ENCODE data around the gene TTC7B. TPM values are rescaled to one million over a fixed set of nuclear protein-coding genes. Genes with fewer than 3 reads are reported as not detected.

TTC7B gene
- total and polyA plus RNA-seq, 2 experiments from 2014 or later = 5.2 to 28.2 TPM

GRCh38 chr14:90739318-90740068 lies 76.7 kb downstream of the TTC7B start:
- 43 to 48% methylated on average over 6 of the region's 6 CpGs for WGBS, 2 experiments (ENCODE audit: low coverage in 1 of 2, low lambda C conversion rate in 2 of 2, missing lambda C conversion rate in 2 of 2)
- in situ Hi-C loops (cut with MboI) = no loop called here
- no peaks in the 10 kb centered on the region for H3K9me2 ChIP-seq (ENCODE audit: insufficient read depth)
- no peaks in the 10 kb centered on the region for H3K4me1 ChIP-seq (ENCODE audit: insufficient read depth)
- TF ChIP-seq EZH2phosphoT487 (IDR thresholded peaks at IDR 0.05; ENCODE audit: insufficient read depth, low read depth) (no peak), EZH2 (IDR thresholded peaks at IDR 0.05; ENCODE audit: insufficient read depth, poor library complexity, severe bottlenecking) (no peak)
- H3K36me3 ChIP-seq (ENCODE audit: low read depth) = no peaks in the 10 kb centered on the region
- peak; percentile 12 for DNase-seq
- no peaks in the 10 kb centered on the region for H3F3A ChIP-seq (ENCODE audit: insufficient read depth)
- H3K27ac ChIP-seq = no peak overlapping the region
- no peaks in the 10 kb centered on the region for H3K79me2 ChIP-seq (ENCODE audit: insufficient read depth)
- H3K4me3 ChIP-seq = no peak overlapping the region
- no peaks in the 10 kb centered on the region for H3K27me3 ChIP-seq (replicated peaks; ENCODE audit: insufficient read depth)
- H3K4me2 ChIP-seq (ENCODE audit: unreplicated experiment) = no peak overlapping the region
- no peaks in the 10 kb centered on the region for H4K20me1 ChIP-seq (ENCODE audit: insufficient read depth)
- H2AFZ ChIP-seq = no peak overlapping the region
- H3K9me3 ChIP-seq (ENCODE audit: low read depth) = no peaks in the 10 kb centered on the region
- no peak overlapping the region for H3K9ac ChIP-seq

GRCh38 chr14:90733139-90733808 lies 83.0 kb downstream of the TTC7B start:
- TF ChIP-seq EZH2 (IDR thresholded peaks at IDR 0.05; ENCODE audit: insufficient read depth, poor library complexity, severe bottlenecking) (no peak), EZH2phosphoT487 (IDR thresholded peaks at IDR 0.05; ENCODE audit: insufficient read depth, low read depth) (no peak)
- Histone ChIP-seq H3K36me3 (ENCODE audit: low read depth) (no peaks in the 10 kb centered on the region), H3K27ac (no peak overlapping the region), H3K4me1 (ENCODE audit: insufficient read depth) (no peaks in the 10 kb centered on the region), H3K27me3 (replicated peaks; ENCODE audit: insufficient read depth) (no peaks in the 10 kb centered on the region), H3F3A (ENCODE audit: insufficient read depth) (no peaks in the 10 kb centered on the region), H4K20me1 (ENCODE audit: insufficient read depth) (no peaks in the 10 kb centered on the region), H2AFZ (no peak overlapping the region), H3K9me3 (ENCODE audit: low read depth) (no peaks in the 10 kb centered on the region), H3K9ac (no peak overlapping the region), H3K9me2 (ENCODE audit: insufficient read depth) (no peaks in the 10 kb centered on the region), H3K79me2 (ENCODE audit: insufficient read depth) (no peaks in the 10 kb centered on the region), H3K4me2 (ENCODE audit: unreplicated experiment) (no peak overlapping the region), H3K4me3 (no peak overlapping the region)
- no peak for DNase-seq
- in situ Hi-C loops (cut with MboI) = no loop called here
- WGBS, 2 experiments (ENCODE audit: low coverage in 1 of 2, low lambda C conversion rate in 2 of 2, missing lambda C conversion rate in 2 of 2) = 72 to 76% methylated on average over 16 of the region's 16 CpGs

DNA sequence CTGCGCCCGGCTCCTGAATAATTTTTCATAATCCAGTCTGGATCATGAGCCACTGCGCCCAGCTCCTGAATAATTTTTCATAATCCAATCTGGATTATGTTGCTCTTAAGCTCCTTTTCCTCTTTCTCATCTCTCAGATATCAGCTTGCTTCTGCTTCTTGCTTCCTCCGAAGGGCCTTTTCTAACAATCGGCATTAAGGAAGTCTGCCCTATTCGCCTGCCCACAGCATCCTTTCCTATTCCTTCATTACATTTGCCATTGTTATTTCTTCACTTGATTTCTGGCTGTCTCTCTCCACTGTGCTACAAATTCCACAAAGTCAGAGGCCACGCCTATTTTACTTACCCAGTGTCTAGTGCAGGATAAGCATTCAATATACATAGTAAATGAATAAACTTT lies 83.5 kb downstream of the TTC7B start:
- in situ Hi-C loops (cut with MboI) = no loop called here

DNA sequence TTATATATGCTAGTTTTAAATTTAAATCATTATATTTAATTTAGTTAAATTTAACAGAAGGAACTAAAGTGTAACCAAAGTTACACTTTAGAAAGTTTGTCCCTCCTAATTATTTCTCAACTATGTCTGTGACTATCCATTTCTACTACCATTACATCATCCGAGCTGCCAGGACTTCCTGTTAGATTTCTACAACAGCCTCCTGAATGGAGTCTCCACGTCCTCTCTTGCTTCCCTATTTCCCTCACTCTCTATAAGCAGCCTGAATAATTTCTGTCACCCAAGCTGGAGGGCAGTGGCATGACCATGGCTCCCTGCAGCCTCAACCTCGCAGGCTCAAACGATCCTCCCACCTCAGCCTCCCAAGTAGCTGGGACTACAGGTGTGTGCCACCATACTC lies 84.1 kb downstream of the TTC7B start:
- Histone ChIP-seq H3K27ac (no peak overlapping the region), H3K4me3 (no peak overlapping the region), H3K9ac (no peak overlapping the region), H3K36me3 (ENCODE audit: low read depth) (no peaks in the 10 kb centered on the region), H3K4me2 (ENCODE audit: unreplicated experiment) (no peak overlapping the region), H3K27me3 (replicated peaks; ENCODE audit: insufficient read depth) (no peaks in the 10 kb centered on the region), H3F3A (ENCODE audit: insufficient read depth) (no peaks in the 10 kb centered on the region), H3K9me3 (ENCODE audit: low read depth) (no peaks in the 10 kb centered on the region), H3K79me2 (ENCODE audit: insufficient read depth) (no peaks in the 10 kb centered on the region), H2AFZ (no peak overlapping the region), H3K4me1 (ENCODE audit: insufficient read depth) (no peaks in the 10 kb centered on the region), H3K9me2 (ENCODE audit: insufficient read depth) (no peaks in the 10 kb centered on the region), H4K20me1 (ENCODE audit: insufficient read depth) (no peaks in the 10 kb centered on the region)
- WGBS, 2 experiments (ENCODE audit: low coverage in 1 of 2, low lambda C conversion rate in 2 of 2, missing lambda C conversion rate in 2 of 2) = 87 to 91% methylated on average over 4 of the region's 4 CpGs
- DNase-seq = no peak
- no peak for TF ChIP-seq EZH2phosphoT487 (IDR thresholded peaks at IDR 0.05; ENCODE audit: insufficient read depth, low read depth)
- no peak for TF ChIP-seq EZH2 (IDR thresholded peaks at IDR 0.05; ENCODE audit: insufficient read depth, poor library complexity, severe bottlenecking)
- in situ Hi-C loops (cut with MboI) = no loop called here

More for the DNA sequence above, 83.5 kb downstream of the TTC7B start:
- TF ChIP-seq EZH2 (IDR thresholded peaks at IDR 0.05; ENCODE audit: insufficient read depth, poor library complexity, severe bottlenecking) (no peak), EZH2phosphoT487 (IDR thresholded peaks at IDR 0.05; ENCODE audit: insufficient read depth, low read depth) (no peak)
- H3K27me3 ChIP-seq (replicated peaks; ENCODE audit: insufficient read depth) = no peaks in the 10 kb centered on the region
- no peak overlapping the region for H3K4me3 ChIP-seq
- H3K27ac ChIP-seq = no peak overlapping the region
- DNase-seq = no peak
- no peaks in the 10 kb centered on the region for H3K36me3 ChIP-seq (ENCODE audit: low read depth)
- H3K9me3 ChIP-seq (ENCODE audit: low read depth) = no peaks in the 10 kb centered on the region
- H2AFZ ChIP-seq = no peak overlapping the region
- H4K20me1 ChIP-seq (ENCODE audit: insufficient read depth) = no peaks in the 10 kb centered on the region
- H3K4me1 ChIP-seq (ENCODE audit: insufficient read depth) = no peaks in the 10 kb centered on the region
- WGBS, 2 experiments (ENCODE audit: low coverage in 1 of 2, low lambda C conversion rate in 2 of 2, missing lambda C conversion rate in 2 of 2) = 96 to 97% methylated on average over 7 of the region's 7 CpGs
- H3F3A ChIP-seq (ENCODE audit: insufficient read depth) = no peaks in the 10 kb centered on the region
- H3K4me2 ChIP-seq (ENCODE audit: unreplicated experiment) = no peak overlapping the region
- H3K79me2 ChIP-seq (ENCODE audit: insufficient read depth) = no peaks in the 10 kb centered on the region
- no peak overlapping the region for H3K9ac ChIP-seq
- H3K9me2 ChIP-seq (ENCODE audit: insufficient read depth) = no peaks in the 10 kb centered on the region
